Endothelial cell of coronary artery (primary cell): ENCODE results near the gene SDC3. TPM values are rescaled to one million over a fixed set of nuclear protein-coding genes. Genes with fewer than 3 reads are reported as not detected.

Experiments
- total RNA-seq: library from RNA; depleted of rRNA; stranded (reverse); fragments of >200 nt; gene quantifications from 2 replicates; pipeline ENCODE4 v1.2.3, GENCODE V29; 2014

The SDC3 gene
- 8.9 and 11.8 TPM in 2 replicates for total RNA-seq

GRCh38 chr1:30908696-30909364, at the start of gene SDC3:
TSS of gene SDC3 (minus strand) at chr1:30908758. CDS start at chr1:30908586, 172 bp downstream.

Other genes with a start within 250 kb of the SDC3 start
- gene MATN1, start 185.2 kb downstream of the SDC3 start, total RNA-seq: not detected in 2 replicates
- gene LAPTM5, start 151.0 kb downstream of the SDC3 start, total RNA-seq: 11.5 and 14.8 TPM in 2 replicates
- gene PUM1, start 157.0 kb upstream of the SDC3 start, total RNA-seq: 64.9 and 90.3 TPM in 2 replicates